Stromal cell of bone marrow (primary cell): ENCODE results near the gene VPS8.
A peak's percentile ranks its signal among the peaks of the same experiment; 100 is the strongest.

Source experiments
- DNase-seq: peaks from one replicate; pipeline ENCODE4 v3.0.0-alpha.2; 2012; ENCODE audit warnings: low read depth

Gene VPS8, protein sequence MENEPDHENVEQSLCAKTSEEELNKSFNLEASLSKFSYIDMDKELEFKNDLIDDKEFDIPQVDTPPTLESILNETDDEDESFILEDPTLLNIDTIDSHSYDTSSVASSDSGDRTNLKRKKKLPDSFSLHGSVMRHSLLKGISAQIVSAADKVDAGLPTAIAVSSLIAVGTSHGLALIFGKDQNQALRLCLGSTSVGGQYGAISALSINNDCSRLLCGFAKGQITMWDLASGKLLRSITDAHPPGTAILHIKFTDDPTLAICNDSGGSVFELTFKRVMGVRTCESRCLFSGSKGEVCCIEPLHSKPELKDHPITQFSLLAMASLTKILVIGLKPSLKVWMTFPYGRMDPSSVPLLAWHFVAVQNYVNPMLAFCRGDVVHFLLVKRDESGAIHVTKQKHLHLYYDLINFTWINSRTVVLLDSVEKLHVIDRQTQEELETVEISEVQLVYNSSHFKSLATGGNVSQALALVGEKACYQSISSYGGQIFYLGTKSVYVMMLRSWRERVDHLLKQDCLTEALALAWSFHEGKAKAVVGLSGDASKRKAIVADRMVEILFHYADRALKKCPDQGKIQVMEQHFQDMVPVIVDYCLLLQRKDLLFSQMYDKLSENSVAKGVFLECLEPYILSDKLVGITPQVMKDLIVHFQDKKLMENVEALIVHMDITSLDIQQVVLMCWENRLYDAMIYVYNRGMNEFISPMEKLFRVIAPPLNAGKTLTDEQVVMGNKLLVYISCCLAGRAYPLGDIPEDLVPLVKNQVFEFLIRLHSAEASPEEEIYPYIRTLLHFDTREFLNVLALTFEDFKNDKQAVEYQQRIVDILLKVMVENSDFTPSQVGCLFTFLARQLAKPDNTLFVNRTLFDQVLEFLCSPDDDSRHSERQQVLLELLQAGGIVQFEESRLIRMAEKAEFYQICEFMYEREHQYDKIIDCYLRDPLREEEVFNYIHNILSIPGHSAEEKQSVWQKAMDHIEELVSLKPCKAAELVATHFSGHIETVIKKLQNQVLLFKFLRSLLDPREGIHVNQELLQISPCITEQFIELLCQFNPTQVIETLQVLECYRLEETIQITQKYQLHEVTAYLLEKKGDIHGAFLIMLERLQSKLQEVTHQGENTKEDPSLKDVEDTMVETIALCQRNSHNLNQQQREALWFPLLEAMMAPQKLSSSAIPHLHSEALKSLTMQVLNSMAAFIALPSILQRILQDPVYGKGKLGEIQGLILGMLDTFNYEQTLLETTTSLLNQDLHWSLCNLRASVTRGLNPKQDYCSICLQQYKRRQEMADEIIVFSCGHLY (N-terminal part only)

DNA sequence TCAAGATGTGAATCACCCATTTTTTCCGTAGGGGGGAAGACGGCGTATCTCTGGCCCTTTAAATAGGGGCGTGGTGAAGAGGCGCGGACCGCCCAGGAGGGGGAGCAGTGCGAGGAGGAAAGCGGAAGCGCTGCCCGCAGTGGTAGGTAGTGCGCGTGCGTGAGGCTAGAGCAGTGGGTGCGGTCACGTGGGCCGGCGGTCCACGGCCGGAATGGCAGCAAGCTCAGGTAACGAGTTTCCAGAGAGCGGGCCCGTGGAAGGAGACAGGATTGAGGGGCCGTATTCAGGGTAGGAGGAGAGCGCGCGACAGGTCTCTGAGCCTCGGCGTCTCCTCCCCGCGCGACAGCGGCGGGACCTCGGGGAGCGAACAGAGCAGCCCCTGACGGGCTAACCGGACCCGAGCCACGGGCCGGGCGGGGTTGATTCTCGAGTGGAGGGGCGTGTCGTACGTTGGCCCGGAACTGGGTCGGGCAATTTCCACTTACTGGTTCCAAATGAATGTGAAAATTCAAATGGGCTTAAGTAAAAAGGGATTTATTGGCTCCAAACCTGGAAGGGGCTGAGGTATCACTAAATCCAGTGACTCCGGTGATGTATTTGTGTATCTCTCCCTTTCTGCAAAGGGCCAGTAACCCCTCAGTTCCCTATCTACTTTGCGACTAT lies at the start of gene VPS8:
Gene VPS8 (plus strand): TSS at position 168 of the 663 bp plus-strand sequence. CDS start 12,467 bp downstream, outside the sequence.
- DNase-seq: peak; percentile 93

DNA sequence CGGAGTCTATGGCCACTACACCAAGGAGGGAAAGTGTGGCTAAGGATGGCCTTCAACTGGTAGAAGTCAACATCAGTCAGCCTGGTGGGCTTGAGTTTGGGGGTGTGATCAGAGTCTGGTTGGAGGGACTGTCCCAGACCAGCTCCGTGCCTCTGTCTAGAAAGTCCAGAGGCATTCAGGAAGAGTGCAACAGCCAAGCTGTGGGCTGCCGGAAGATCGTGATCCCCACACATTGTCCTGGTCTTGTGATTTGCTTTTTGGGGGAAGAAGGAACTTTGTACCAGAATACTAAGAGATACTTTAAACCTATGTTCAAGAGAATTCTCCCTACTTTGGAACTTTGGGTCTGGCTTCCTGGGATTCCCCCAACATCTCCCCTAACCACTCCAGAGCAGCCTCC lies 47.8 kb upstream of the VPS8 start:
- DNase-seq: no peak

DNA sequence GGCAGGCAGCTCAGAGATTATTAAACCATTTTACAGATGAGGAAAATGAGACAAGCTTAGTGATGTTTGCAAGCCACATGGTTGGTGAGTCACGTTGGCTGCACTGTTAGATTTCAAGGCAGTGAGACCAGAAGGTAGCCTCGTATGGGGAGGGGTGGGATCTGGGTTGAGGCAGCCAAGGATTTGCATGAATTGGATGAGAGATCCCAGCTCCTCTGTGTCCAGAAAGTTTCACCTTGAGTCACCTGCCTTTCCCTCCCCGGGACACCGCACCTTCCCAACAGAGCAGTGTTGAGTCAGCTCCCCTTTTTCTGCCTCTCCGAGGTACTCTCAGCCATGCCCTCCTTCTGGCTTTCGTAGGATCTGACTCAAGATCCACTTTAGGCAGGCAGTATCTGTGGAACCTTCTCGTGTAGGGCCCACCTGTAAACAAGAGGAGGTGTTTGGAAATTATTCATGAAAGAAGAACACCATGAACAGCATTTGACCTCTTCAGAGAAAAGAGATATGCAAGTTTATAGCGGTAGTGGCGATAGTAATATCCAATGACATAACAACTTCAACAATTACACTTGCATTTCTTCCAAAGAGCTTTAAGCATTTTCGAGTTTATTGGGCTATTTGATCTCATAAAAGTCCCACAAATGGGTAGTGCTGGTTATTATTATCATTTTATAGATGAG lies 46.8 kb upstream of the VPS8 start:
- DNase-seq: no peak

DNA sequence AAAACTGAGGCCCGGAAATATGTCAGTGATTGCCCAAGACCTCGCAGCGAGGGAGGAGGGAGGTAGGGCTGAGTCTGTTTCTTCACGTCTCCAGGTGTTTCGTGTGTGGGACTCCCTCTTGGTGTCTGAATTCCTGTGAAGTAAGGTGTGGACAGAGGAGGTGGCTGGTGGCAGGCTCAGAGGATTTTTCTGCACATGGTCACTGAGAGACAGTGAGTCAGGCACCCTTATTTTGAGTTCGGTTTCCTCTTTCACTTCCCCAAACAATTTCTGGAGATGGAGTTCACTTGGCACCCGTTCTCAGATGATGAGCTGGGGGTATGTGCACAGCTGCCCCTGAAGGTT lies 46.3 kb upstream of the VPS8 start:
- no peak for DNase-seq

DNA sequence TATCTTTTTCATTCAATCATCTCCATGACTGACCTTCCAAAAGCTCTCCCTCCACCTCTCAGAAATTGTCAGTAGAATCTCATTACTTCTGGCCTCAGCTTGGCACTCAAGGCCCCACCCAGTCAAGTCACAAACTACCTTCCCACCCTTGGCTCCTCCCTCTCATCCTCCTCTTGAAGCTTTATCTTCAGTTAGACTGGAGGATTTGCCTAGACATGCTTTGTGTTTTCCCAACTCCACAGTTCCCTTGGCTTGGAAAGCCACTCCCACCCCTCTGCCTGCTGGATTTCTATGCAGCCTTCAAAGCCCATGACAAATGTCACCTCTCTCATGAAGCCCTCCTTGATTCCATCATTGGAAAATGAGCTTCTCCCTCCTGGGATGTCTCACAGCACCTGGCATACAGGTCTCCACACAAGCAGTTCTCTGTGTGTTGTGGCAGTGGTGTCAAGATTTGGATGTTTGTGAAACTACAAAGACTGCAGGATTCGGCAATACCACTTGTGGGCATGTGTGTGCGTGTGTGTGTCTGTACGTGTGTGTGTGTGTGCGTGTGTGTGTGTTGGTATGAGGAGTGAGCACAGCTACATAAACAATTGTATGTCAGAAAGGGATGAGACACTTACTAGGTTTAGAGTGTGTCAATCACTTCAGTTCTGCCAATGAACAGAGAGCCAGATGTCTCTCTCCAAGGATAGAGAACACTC lies 45.3 kb upstream of the VPS8 start:
- DNase-seq: no peak

DNA sequence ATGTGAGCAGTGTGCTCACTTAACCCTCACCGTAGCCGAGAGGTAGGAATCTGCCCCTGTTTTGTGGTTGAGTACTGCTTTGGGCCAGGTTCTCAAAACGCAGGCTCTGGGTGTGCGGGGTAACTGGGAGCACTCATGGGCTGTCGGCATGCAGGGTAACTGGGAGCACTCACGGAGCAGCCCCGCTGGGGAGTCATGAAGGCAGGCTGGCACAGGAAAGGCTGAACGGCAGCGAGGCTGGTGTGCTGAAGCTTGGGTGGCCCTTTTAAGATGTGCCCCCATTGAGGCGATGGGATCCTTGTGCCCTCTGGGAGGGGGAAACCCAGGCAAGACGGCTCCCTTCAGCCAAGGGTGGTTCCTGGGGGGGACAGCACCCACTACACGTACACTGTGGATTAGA lies 44.6 kb upstream of the VPS8 start:
- DNase-seq: no peak

DNA sequence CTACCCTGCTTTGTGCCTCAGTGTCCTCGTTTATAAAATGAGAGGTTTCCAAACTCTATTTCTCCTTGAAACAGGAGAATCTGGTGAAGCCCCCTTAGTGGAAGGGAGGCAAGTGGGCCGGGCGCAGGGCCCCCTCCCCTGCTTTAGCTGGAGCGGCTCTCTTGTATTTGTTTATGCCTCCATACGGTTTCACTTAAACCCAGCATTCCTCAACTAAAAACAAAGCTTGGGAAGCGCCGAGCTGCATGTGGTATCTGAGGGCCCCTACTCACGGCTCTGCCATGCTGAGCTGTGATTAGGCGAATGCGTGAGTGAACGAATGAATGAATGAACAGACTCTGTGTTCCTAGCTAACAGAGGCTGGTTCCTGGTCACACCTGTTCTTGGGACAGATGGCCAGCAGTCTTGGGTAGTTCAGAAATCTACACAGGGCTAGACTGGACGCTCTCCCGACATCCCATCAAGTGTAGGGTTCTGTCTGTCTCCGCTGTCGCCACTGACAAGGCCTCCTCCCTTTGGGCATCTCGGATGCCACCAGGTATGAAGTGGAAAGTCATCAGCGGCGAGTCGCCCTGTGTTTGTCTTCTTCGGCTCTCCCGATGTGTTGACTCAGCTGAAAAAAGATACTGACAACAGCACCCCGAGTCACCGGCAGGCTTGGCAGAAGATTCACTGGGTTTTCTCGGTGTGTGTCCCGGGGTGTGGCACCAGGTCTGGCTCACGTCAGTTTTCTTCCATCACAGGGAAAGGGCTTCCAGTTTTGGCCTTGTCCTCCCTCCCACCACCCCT lies 42.4 kb upstream of the VPS8 start:
- DNase-seq: no peak

DNA sequence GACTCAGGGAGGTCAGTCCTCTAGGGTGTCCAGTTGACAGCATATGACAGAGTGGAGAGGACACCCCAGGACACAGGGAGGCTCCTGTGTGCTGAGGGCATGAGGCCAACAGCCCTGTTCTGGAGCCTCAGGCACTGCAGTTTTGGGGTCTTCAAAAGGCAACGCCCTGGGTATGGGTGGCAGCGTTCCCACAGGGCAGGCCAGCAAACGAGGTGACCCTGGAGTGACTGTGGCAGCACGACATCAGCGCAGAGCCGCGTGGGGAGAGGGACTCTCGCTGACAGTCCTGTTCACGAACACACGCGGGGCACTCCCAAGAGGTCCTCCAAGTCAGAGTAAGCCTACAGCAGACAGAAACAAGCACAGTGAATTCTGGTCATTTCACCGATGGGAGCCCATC lies 41.4 kb upstream of the VPS8 start:
- DNase-seq: no peak

DNA sequence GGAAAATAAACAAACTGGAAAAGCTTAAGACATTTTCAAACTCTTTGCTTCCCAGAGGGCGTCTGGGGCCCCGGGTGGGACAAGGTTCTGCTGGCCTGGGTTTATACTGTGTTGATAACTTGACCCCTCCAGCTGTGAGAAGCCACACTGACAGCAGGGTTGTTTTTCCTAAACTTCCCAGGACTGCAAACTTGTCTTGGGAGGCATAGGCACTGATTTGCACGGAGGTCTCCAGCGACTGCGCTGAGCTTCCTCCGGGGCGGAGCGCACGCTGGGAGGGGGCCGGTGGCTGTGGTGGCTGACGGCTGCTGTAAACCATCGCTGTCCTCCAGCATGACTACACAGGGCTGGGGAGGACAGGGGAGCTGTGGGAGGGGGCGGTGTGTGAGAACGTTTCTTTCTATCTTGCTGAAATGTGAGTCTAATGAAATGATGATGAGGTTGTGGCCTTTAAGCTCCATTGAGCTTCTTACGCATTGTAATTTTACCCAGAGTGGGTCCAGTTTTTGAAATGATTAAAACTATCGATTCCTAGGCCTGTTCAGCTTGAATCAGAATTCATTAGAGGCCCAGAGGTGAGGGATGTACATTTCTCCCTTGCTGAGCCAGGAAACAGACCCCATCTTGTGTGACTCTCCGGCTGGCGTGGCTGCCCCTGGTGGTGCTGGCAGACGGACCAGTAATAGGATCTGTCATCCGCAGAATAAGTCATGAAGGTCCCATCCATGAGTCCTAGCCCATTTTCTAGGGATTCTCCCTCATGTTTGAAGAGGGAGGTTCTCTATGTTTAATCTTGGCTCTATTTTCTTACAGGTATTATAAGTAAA lies 40.5 kb upstream of the VPS8 start:
- DNase-seq: no peak

DNA sequence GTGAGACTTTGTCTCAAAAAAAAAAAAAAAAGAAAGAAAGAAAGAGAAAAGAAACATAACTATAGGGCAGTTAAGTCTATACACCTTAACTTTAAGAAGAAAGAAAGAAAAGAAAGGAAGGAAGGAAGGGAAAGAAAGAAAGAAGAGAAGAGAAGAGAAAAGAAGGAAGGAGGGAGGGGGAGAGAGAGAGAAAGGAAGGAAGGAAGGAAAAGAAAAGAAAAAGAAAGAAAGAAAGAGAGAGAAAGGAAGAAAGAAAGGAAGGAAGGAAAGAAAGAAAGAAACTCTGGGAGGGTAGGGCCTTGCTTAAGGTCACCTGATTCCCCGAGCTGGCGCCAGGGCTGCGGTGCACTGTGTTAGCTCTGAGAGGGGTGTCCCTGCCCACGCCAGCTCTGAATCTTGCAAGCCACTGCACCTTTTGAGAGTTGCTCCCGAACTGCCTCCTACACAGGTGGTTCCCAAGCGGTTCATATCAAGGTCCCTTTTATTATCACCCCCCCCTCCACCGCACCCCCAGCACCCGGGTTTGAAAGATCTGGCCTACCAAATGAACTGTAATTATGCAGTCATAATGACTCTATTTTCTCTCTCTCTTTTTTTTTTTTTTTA lies 39.2 kb upstream of the VPS8 start:
- DNase-seq: no peak

DNA sequence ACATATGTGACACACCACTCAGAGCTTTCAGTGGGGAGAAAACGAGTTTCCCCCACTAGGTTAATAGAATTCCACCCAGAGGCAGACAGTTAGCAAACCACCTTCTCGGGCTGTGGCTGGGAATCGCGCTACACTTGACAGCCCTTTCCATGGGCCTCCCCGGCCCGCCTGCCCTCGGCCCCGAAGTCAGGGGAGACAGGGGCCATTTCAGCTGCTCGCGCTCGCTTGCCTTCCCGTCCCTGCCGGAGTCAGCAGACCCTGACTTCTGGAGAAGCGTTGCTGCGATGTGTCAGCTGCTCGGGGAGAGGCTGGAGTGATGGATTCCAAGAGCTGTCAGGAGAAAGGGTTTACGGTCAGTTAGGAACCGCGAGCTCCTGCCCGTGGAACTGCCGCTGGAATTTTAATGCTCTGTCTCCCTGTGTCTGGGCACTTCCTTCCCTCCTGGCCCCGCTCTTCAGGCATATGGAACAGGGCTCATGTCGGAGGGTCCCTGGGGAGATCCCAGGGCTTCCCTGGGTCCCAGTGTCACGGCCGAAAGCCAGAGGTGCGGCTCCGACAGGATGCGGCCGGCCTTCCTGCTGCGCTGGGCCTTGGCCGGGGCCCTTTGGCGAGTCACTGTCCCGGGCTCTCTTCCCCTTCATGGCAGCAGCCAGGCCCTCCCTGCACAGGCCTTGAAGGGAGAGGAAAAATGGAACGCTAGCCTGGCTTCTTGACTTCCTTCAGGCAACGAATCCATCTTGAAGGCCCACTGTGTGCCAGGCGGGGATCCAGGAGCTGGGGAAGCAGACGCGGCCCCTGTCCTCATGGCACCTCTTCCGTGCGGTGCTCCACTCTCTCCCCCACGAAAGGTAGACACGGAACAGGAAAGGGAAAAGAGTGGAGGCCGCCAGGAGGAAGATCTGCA lies 38.4 kb upstream of the VPS8 start:
- DNase-seq: no peak

DNA sequence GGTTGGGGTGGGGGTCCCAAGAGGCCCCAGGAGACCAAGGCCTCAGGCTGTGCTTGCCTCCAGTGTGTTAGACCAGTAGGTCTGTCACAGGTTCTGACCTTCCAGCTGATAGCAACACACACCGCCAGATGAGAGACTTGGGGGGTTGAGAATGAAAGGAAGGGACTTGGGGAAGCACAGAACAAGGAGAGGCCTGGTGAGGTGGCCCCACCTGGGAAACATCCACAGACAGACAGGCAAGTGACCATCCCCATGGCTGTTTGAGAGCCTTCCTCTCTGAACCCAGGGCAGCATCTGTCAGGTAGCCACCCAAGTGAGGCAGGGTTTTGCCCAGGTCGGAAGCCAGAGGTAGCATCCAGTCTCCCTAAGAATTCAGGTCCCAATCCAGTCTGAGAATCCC lies 35.0 kb upstream of the VPS8 start:
- DNase-seq: no peak

DNA sequence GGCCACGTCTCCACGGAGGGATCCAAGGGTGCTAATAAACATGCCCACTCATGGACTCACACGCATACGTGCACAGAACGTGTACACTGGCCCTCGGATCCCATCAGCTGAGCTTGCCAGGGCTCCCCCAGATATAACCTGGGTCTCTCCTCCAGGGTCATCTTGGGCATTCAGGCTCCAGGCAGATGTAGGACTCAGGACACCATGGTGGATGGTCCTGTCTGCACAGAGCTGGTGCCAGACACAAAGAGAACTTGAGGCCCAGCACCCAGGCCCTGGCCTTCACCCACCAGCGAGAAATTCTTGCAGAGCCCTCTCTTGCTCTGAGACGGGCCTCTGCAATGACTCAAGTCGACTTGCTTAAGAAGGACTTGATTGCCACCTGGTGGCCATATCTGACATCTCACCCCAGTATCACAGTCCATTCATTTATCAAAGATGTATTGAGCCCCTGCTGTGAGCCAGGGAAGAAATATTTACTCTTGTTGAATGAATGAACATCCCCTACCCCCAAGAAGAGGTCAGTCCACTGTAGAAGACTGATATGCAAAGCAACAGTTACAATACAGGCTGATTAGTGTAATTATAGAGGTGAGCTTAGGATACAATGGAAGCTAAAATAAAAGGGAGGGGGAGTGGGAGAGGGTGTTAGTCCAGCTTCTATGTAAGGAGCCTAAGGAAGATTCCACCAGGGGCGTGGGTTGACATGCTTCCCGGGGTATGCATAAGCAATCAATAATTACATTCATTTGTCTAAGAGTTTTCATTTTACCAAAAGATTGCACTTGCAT lies 34.2 kb upstream of the VPS8 start:
- DNase-seq: peak; percentile 86

DNA sequence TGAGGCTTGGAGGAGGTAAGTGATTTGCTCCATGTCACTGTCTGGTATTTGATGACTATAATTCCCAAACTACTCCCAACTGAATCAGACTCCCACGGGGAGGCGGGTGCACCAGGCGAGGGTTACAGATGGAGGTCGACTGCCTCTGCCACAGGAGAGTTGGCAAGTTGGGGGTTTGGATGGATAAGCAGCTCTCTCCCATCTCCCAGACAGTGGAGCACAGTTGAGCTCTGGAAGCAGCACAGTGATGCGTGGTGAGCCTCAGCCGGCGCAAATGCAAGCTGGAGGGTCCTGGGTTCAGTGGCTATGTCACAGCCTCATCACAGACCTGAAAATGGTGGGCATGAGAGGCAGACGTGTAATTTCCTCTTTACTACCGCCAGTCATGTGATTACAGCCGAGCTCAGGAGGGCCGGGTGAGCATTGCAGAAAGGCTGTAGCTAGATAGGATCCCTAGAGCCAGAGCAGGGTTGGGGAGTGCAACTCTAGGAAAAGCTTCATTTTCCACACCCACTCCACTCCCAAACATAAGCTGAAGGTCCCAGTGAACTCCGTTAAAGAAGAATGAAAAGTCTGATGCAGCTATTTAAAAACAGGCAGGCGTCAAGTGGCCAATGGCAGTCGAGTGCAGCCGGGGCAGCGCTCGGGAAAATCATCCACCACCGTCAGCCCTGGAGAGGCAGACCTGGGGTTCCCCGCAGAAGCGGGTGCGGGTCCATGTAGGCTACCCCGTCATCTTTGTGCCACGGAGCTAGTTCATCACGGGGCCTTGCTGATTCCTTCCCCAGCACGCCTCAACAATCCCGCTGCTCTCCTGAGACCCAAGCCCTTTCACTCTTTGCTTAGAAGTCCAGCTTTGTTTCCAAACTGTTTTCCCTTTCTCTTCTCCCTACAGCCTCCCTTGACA lies 33.3 kb upstream of the VPS8 start:
- DNase-seq: no peak

DNA sequence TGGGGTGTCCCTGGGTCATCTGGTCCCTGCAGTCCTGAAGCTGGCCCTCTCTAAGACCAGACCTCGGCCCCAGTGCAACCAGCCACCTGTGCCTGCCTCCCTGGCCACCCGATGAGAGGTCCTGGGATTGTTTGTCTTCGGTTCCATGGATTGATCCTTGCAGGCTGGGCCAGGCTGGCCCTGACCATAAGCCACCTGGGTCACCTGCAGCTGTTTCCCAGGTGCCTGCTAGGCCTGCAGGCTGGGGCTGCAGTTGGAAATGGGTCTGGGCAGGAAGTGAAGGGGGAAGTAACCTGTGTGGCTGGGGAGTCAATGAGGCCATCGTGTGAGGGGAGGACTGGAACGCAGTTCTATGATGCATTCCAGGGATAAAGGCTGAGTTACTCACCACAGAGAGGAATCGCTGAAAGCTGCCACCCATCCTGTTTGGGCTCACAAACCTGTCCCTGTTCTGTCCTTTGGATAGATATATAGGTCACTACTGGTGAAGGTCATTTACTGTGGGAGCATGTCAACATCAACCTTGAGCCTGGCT lies 30.9 kb upstream of the VPS8 start:
- DNase-seq: no peak
